Ectodermal cell (in vitro differentiated cells): ENCODE results near the gene HHAT.
"Not testable (repeated sequence)": the region's sequence is repeated elsewhere in the genome, so short reads cannot be mapped to it uniquely, and the experiment has no call there.

Experiments used
- H3K27ac ChIP-seq: 2 replicates; pipeline ENCODE4 v1.7.0; 2013; ENCODE audit warnings: mild to moderate bottlenecking, low read depth, low read length; ENCODE audit not compliant: insufficient read depth, poor library complexity, severe bottlenecking
- H3K27me3 ChIP-seq: 2 replicates; pipeline ENCODE4 v1.7.0; 2013; ENCODE audit warnings: mild to moderate bottlenecking, low read length; ENCODE audit not compliant: insufficient read depth, control insufficient read depth, poor library complexity, severe bottlenecking
- H3K36me3 ChIP-seq: one replicate; pipeline ENCODE4 v1.7.0; 2013; ENCODE audit warnings: low read length; ENCODE audit not compliant: control insufficient read depth, insufficient read depth
- H3K4me1 ChIP-seq: one replicate; pipeline ENCODE4 v1.7.0; 2013; ENCODE audit warnings: low read length; ENCODE audit not compliant: control insufficient read depth, insufficient read depth
- H3K4me3 ChIP-seq: 2 replicates; pipeline ENCODE4 v1.7.0; 2013; ENCODE audit warnings: low read depth, low read length, control low read depth; ENCODE audit not compliant: insufficient read depth
- H3K9me3 ChIP-seq: 2 replicates; pipeline ENCODE4 v1.7.0; 2013; ENCODE audit warnings: mild to moderate bottlenecking, low read length, moderate library complexity; ENCODE audit not compliant: control insufficient read depth
- WGBS, 2 experiments: methylation state at CpG; one replicate each; pipeline ENCODE4 v1.1.7; 2013; ENCODE audit warnings: missing lambda C conversion rate in 2 of 2; 5-methylcytosine and 5-hydroxymethylcytosine counted together

The HHAT gene

DNA sequence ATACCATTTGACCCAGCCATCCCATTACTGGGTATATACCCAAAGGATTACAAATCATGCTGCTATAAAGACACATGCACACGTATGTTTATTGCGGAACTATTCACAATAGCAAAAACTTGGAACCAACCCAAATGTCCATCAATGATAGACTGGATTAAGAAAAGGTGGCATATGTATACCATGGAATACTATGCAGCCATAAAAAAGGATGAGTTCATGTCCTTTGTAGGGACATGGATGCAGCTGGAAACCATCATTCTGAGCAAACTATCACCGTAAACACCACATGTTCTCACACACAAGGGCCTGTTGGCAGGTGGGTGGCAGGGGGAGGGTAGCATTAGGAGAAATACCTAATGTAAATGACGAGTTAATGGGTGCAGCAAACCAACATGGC, 332.8 kb downstream of the HHAT start:
- H3K4me3 ChIP-seq, H3K4me1 ChIP-seq, H3K27me3 ChIP-seq, H3K36me3 ChIP-seq, H3K27ac ChIP-seq, H3K9me3 ChIP-seq: not testable (repeated sequence)
- 85 to 86% methylated on average over 1 to 3 of the region's 4 CpGs for whole genome bisulfite sequencing, 2 experiments

DNA sequence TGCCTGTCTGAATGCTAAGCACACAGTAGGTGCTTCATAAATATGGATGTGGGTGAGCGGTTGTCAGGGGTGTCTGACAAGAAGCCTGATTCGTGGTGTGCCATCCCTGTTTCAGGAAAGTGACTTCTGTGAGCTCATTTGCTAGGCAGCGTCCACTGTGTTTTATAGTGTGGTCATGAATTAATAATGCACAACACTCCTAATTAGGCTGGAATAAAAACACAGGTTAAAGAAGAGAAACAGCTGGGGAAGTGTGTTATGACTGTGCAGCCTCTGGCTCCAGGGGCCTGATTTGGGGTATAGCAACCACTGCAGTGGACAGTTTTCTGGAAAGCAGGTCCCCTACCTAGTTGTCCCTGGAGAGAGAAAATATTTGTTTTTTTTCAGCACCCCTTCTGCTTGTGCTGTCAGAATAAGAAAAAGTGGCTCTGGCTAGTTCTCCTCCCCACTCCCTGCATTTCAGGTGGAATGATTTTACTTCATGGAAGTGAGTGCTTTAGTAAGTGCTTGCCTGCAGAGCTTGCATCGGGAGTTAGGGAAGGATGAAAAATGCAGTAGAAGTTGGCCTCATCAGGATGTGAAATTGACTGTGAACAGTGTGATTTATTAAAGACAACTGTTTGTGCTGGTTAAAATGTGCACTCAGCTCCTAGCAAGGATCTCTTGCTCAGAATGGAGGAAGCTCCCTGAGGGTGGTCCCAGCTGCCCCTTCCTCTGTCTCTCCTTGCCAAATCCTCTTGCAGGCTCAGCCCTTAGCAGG, 333.8 kb downstream of the HHAT start:
- no peaks in the 10 kb centered on the region for H3K9me3 ChIP-seq
- no peak overlapping the region for H3K27ac ChIP-seq
- 87 to 92% methylated on average over 4 of the region's 4 CpGs for WGBS, 2 experiments
- no peak overlapping the region for H3K4me3 ChIP-seq
- H3K4me1 ChIP-seq: no peaks in the 10 kb centered on the region
- no peaks in the 10 kb centered on the region for H3K27me3 ChIP-seq
- no peaks in the 10 kb centered on the region for H3K36me3 ChIP-seq

DNA sequence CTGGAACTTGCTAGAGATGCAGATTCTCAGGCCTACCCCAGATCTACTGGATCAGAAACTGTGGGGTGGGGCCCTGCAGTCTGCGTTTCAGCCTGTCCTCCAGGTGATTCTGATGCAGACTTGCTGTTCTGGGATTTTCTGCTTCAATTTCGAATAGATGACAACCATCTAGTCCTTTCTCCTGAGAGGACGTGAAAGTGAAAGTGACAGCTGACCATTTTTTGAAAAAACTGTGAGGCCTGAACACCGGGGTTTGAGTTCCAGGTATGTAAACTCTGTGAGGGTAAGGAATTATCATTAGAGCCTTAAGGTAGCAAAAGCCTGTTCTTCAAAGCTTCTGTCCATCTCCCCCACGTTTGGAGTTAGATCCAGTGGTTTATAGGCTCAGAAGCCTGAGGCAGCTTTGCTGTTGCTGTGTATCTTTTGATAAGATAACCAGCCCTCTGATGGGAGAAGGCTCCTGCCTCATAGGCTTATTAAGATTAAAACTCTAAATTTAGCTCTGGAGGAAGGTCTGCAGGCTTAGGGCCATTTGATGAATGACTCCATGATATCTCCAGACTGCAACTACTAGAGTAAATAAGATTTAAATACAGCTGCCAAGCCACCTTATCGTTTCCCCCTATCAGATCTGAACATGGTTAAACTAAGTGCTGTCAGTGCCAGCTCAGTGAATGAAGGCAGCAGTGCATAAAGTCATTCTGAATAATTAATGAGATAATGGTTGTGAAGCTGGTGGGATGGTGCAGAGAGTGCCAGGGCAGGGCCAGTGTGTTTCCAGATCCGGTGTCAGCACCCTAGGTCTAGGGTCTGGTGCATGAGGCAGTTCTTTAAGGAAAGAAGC, 335.2 kb downstream of the HHAT start:
- Histone ChIP-seq H3K36me3 (no peaks in the 10 kb centered on the region), H3K27me3 (no peaks in the 10 kb centered on the region), H3K4me1 (no peaks in the 10 kb centered on the region), H3K27ac (no peak overlapping the region), H3K4me3 (no peak overlapping the region), H3K9me3 (no peaks in the 10 kb centered on the region)
- 83 to 85% methylated on average over 7 of the region's 7 CpGs for WGBS, 2 experiments

DNA sequence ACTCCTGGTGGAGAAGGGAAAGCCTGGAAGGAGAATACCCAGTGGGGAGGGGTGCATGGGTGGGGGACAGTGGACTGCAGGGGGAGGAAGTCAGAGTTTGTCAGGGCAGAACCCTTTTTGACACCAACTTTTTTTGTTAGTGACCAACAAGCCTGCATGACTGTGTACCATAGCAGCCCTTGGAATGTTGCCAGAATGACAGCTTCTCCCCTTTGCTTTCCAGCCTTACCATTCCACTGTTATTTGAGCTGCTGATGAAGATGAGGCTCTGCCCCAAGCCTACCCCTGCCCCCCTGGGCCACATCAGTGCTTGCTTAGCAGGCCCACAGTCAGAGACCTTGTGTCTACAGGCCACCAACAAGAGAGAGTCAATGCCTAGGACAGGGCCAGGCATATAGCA, 341.2 kb downstream of the HHAT start:
- Histone ChIP-seq H3K27me3 (no peaks in the 10 kb centered on the region), H3K27ac (no peak overlapping the region), H3K4me1 (no peaks in the 10 kb centered on the region), H3K36me3 (no peaks in the 10 kb centered on the region), H3K9me3 (no peaks in the 10 kb centered on the region), H3K4me3 (no peak overlapping the region)

DNA sequence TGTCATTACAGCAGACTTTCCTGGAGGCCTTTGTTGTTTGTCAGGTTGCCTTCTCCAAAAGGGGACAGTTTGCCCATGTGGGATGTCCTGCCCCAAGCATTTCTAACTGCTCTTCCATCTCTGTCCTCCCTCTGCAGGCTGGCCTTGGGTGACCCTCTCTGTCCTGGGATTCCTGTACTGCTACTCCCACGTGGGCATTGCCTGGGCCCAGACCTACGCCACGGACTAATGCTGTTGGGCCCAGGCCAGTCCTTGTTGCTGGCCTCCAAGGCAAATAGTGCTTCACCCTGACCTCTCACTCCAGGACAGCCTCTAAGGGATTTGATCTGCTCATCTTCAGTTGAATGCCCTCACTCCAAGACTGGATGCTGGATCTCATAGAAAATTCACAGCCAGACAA, 345.4 kb downstream of the HHAT start:
- no peaks in the 10 kb centered on the region for H3K4me1 ChIP-seq
- 90 to 93% methylated on average over 3 of the region's 3 CpGs for WGBS, 2 experiments
- H3K9me3 ChIP-seq: no peaks in the 10 kb centered on the region
- no peaks in the 10 kb centered on the region for H3K27me3 ChIP-seq
- H3K4me3 ChIP-seq: no peak overlapping the region
- H3K27ac ChIP-seq: no peak overlapping the region
- no peaks in the 10 kb centered on the region for H3K36me3 ChIP-seq

DNA sequence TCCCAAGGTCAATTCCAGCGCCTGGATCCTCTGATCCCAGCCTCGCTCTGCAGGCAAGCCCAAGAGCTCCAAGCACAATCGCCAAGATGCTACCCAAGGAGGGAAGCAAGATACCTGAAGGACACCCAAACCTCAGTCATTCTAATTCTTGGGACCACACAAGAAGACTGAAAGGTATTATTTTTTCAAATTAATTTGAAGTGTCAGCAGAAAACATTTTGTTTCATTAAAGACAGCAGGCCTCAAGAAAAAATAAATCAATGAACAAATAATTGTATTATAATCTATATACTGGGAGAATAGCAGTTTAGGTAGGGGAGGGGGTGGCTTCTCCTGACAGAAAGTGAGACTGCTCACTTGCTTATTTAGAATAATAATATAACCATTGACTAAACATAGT, 347.8 kb downstream of the HHAT start:
- Histone ChIP-seq H3K9me3 (no peaks in the 10 kb centered on the region), H3K27me3 (no peaks in the 10 kb centered on the region), H3K4me1 (no peaks in the 10 kb centered on the region), H3K36me3 (no peaks in the 10 kb centered on the region), H3K27ac (no peak overlapping the region), H3K4me3 (no peak overlapping the region)
- WGBS, 2 experiments: 92 to 95% methylated on average over 3 of the region's 3 CpGs

DNA sequence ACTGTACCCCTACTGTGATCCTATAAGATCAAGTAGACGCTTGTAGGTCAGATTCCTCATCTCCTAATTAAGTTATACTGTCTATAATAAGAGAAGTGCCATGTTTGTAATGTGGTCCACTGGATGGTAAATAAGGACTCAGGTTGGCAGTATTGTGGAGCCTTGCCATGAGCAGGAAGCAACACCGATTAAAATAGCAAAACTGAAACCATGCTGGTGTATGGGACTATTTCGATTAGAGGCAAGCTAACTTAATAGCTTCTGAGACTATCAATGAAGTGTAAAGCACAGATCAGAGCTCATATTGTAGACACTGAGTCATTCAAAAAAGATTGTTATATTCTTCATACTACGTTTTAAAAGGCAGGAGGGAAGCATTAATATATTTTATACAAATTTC, 348.8 kb downstream of the HHAT start:
- H3K4me1 ChIP-seq: no peaks in the 10 kb centered on the region
- WGBS, 2 experiments: 94 to 97% methylated on average over 2 to 3 of the region's 4 CpGs
- no peak overlapping the region for H3K4me3 ChIP-seq
- H3K27me3 ChIP-seq: no peaks in the 10 kb centered on the region
- no peaks in the 10 kb centered on the region for H3K9me3 ChIP-seq
- H3K36me3 ChIP-seq: no peaks in the 10 kb centered on the region
- H3K27ac ChIP-seq: no peak overlapping the region

DNA sequence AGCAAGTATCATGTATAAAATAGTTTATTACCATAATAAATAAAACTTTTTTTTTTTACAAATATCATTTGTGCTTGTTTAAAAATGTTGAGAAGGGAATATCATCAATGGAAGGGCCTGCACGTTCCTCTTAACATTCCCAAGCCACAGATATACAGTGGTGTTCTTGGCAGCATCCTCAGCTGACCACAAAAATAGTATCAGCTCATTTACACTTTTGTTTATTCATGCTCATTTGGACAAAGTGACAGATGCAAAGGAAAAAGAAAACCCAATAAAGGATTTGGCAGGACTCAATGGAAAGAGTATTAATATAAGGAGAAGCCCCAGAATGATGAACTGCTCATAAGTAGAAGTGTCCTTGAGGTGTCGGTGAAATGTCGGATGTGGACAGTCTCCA, 349.6 kb downstream of the HHAT start:
- WGBS, 2 experiments: 94 to 98% methylated on average over 3 of the region's 3 CpGs
- no peaks in the 10 kb centered on the region for H3K4me1 ChIP-seq
- no peaks in the 10 kb centered on the region for H3K36me3 ChIP-seq
- H3K9me3 ChIP-seq: no peaks in the 10 kb centered on the region
- H3K27me3 ChIP-seq: no peaks in the 10 kb centered on the region
- H3K27ac ChIP-seq: no peak overlapping the region
- H3K4me3 ChIP-seq: no peak overlapping the region

DNA sequence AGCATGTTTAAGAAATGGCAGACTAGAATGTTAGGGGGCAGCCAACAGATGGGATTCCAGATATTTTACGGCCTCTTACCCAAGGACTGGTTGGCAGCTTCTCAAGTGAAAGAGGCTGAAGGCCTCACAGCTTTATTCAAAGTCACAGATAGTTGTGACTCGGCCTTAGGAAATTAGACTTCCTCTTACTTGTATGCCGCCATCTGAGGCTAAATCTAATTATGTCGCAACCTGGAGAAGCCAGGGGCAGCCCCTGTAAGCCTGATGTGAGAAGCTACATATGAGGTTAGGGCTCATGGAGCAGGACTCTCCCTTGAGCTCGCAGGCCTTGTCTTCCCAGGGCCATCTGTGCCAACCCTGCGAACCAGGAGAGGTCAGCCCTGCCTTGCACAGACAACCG, 352.5 kb downstream of the HHAT start:
- Histone ChIP-seq H3K4me3 (no peak overlapping the region), H3K27me3 (no peaks in the 10 kb centered on the region), H3K36me3 (no peaks in the 10 kb centered on the region), H3K9me3 (no peaks in the 10 kb centered on the region), H3K4me1 (no peaks in the 10 kb centered on the region), H3K27ac (no peak overlapping the region)
- 95% methylated on average over 7 of the region's 7 CpGs for WGBS, 2 experiments

DNA sequence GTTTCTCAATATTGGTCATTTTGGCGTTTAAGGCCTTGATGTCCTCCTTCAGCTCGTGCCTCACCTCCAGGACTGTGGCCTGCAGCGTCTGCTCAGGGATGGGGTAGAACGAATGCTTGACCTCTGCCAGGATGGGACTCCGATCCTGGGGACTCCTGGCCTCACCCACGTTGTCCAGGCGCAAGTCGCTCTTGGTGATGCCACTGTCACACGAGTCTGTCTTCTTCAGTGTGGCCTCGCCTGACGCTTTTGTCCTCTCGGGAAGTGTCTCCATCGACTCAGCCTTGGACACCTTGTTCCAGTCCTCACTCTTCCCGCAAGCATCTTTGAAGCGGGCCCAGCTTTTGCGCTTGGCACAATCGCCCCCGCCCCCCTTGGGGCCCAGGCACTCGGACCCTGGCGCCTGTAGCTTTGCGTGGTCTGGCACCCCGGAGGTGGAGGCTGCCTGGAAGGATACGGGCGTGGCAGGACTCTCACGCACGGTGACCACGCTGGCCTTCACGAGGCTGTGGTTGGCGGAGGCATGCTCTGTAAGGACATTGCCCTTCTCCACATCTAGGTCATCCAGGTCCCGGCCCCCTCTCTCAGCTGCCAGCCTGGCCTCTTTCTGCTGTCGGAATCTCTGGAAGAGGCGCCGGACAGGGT, 354.8 kb downstream of the HHAT start:
- H3K9me3 ChIP-seq: no peaks in the 10 kb centered on the region
- H3K4me1 ChIP-seq: no peaks in the 10 kb centered on the region
- H3K4me3 ChIP-seq: no peak overlapping the region
- no peaks in the 10 kb centered on the region for H3K27me3 ChIP-seq
- no peak overlapping the region for H3K27ac ChIP-seq
- H3K36me3 ChIP-seq: no peaks in the 10 kb centered on the region
- WGBS, 2 experiments: 95 to 96% methylated on average over 33 of the region's 33 CpGs
